GM21515 (cell line): ENCODE data around the gene SOX12.
"Not testable (repeated sequence)": the region's sequence is repeated elsewhere in the genome, so short reads cannot be mapped to it uniquely, and the experiment has no call there.

Source experiments
- ATAC-seq: cut with Tn5 transposase; IDR thresholded peaks from one replicate; pipeline ENCODE4 v1.9.1; 2021; ENCODE audit not compliant: unreplicated experiment

The SOX12 gene

GRCh38 chr20:376750-377149 lies 51.4 kb downstream of the SOX12 start:
- no peak for ATAC-seq

- not testable (repeated sequence) for ATAC-seq
Observed at GRCh38 chr20:377578-377977, 52.2 kb downstream of the SOX12 start.

GRCh38 chr20:378961-379336 lies 53.6 kb downstream of the SOX12 start:
- ATAC-seq: no peak
